H9 (cell line): Measurements from ENCODE around the gene LDB3. TPM values are rescaled to one million over a fixed set of nuclear protein-coding genes. Genes with fewer than 3 reads are reported as not detected.

Experiments
- DNase-seq: peaks from one replicate; pipeline ENCODE4 v3.0.0-alpha.2; 2017
- H2AFZ ChIP-seq: one replicate; pipeline ENCODE4 v1.6.1; 2013; ENCODE audit warnings: mild to moderate bottlenecking, low read length, control low read depth, moderate library complexity
- H2AK5ac ChIP-seq: 2 replicates; pipeline ENCODE4 v1.6.1; 2013; ENCODE audit warnings: low read length, control low read depth, mixed read lengths; ENCODE audit not compliant: insufficient read length
- H2BK120ac ChIP-seq: one replicate; pipeline ENCODE4 v1.6.1; 2013; ENCODE audit warnings: low read depth, mild to moderate bottlenecking, low read length, control low read depth, inconsistent platforms; ENCODE audit not compliant: poor library complexity, severe bottlenecking
- H2BK12ac ChIP-seq: 2 replicates; pipeline ENCODE4 v1.6.1; 2013; ENCODE audit warnings: low read length, control low read depth, mixed read lengths, low read depth; ENCODE audit not compliant: insufficient read length
- H2BK15ac ChIP-seq: 2 replicates; pipeline ENCODE4 v1.6.1; 2013; ENCODE audit warnings: low read depth, low read length, control low read depth
- H2BK20ac ChIP-seq: one replicate; pipeline ENCODE4 v1.6.1; 2013; ENCODE audit warnings: low read depth, mild to moderate bottlenecking, low read length, control low read depth, inconsistent platforms; ENCODE audit not compliant: poor library complexity, severe bottlenecking
- H2BK5ac ChIP-seq: 2 replicates; pipeline ENCODE4 v1.6.1; 2013; ENCODE audit warnings: low read length, control low read depth, mixed read lengths; ENCODE audit not compliant: insufficient read length
- H3K14ac ChIP-seq: 2 replicates; pipeline ENCODE4 v1.6.1; 2013; ENCODE audit warnings: low read length, control low read depth; ENCODE audit not compliant: insufficient read depth
- H3K18ac ChIP-seq: 2 replicates; pipeline ENCODE4 v1.6.1; 2013; ENCODE audit warnings: low read depth, mild to moderate bottlenecking, mixed read lengths, low read length, control low read depth; ENCODE audit not compliant: insufficient read length
- H3K23ac ChIP-seq: 2 replicates; pipeline ENCODE4 v1.6.1; 2013; ENCODE audit warnings: low read length, control low read depth, mixed read lengths, low read depth; ENCODE audit not compliant: insufficient read length
- H3K23me2 ChIP-seq: 2 replicates; pipeline ENCODE4 v1.6.1; 2013; ENCODE audit warnings: low read depth, mild to moderate bottlenecking, mixed read lengths, low read length, control low read depth; ENCODE audit not compliant: insufficient read length, poor library complexity, severe bottlenecking
- H3K27ac ChIP-seq: 2 replicates; pipeline ENCODE4 v1.5.1; 2013; ENCODE audit warnings: low read length, control low read depth, mixed read lengths, low read depth; ENCODE audit not compliant: insufficient read length
- H3K27me3 ChIP-seq: 2 replicates; pipeline ENCODE4 v1.6.1; 2013; ENCODE audit warnings: low read length, control low read depth, inconsistent platforms; ENCODE audit not compliant: insufficient read depth
- H3K4ac ChIP-seq: 2 replicates; pipeline ENCODE4 v1.6.1; 2013; ENCODE audit warnings: low read depth, mild to moderate bottlenecking, control low read depth, inconsistent platforms, low read length, moderate library complexity
- H3K4me1 ChIP-seq: 2 replicates; pipeline ENCODE4 v1.6.1; 2013; ENCODE audit warnings: low read length, control low read depth, inconsistent platforms; ENCODE audit not compliant: insufficient read depth
- H3K4me2 ChIP-seq: 2 replicates; pipeline ENCODE4 v1.6.1; 2013; ENCODE audit warnings: low read length, control low read depth, mixed read lengths; ENCODE audit not compliant: insufficient read length, insufficient read depth
- H3K56ac ChIP-seq: 2 replicates; pipeline ENCODE4 v1.6.1; 2013; ENCODE audit warnings: low read depth, mild to moderate bottlenecking, mixed read lengths, low read length, control low read depth; ENCODE audit not compliant: insufficient read length
- H3K79me1 ChIP-seq: 2 replicates; pipeline ENCODE4 v1.6.1; 2013; ENCODE audit warnings: low read depth, mild to moderate bottlenecking, moderate library complexity, low read length, control low read depth, inconsistent platforms; ENCODE audit not compliant: insufficient read depth, poor library complexity, severe bottlenecking
- H3K79me2 ChIP-seq: 2 replicates; pipeline ENCODE4 v1.6.1; 2013; ENCODE audit warnings: low read length, control low read depth, inconsistent platforms; ENCODE audit not compliant: insufficient read depth
- H3K9ac ChIP-seq: 2 replicates; pipeline ENCODE4 v1.6.1; 2013; ENCODE audit warnings: low read length, control low read depth, mixed read lengths; ENCODE audit not compliant: insufficient read length; ENCODE audit errors: extremely low read depth
- H3K9me3 ChIP-seq: one replicate; pipeline ENCODE4 v1.6.1; 2013; ENCODE audit warnings: low read depth, low read length, inconsistent platforms; ENCODE audit not compliant: control insufficient read depth
- H3T11ph ChIP-seq: one replicate; pipeline ENCODE4 v1.6.1; 2013; ENCODE audit warnings: mild to moderate bottlenecking, low read length, control low read depth, inconsistent platforms
- H4K20me1 ChIP-seq: one replicate; pipeline ENCODE4 v1.6.1; 2013; ENCODE audit not compliant: control insufficient read depth, insufficient read length, insufficient read depth
- H4K5ac ChIP-seq: 2 replicates; pipeline ENCODE4 v1.6.1; 2013; ENCODE audit warnings: low read depth, mild to moderate bottlenecking, mixed read lengths, low read length, control low read depth; ENCODE audit not compliant: insufficient read length
- H4K8ac ChIP-seq: replicated peaks from 2 replicates; pipeline ENCODE4 v1.6.1; 2013; ENCODE audit warnings: low read length, control low read depth, mixed read lengths, low read depth; ENCODE audit not compliant: insufficient read length
- H4K91ac ChIP-seq: 2 replicates; pipeline ENCODE4 v1.6.1; 2013; ENCODE audit warnings: low read depth, mild to moderate bottlenecking, moderate library complexity, mixed read lengths, low read length, control low read depth; ENCODE audit not compliant: insufficient read length
- H3K27ac Mint-ChIP-seq, 3 experiments: 2 replicates in 2 of 3; 3 replicates in 1 of 3; pipeline ENCODE4 v1.8.0; 2020 to 2021; ENCODE audit warnings: mixed read lengths in 3 of 3, mild to moderate bottlenecking in 1 of 3, moderate library complexity in 1 of 3
- H3K27me3 Mint-ChIP-seq: 2 replicates; pipeline ENCODE4 v1.8.0; 2021; ENCODE audit warnings: low read depth, mild to moderate bottlenecking, moderate library complexity, mixed read lengths
- H3K36me3 Mint-ChIP-seq, 3 experiments: 2 replicates in 2 of 3; 3 replicates in 1 of 3; pipeline ENCODE4 v1.8.0; 2020 to 2021; ENCODE audit warnings: low read depth in 3 of 3, mixed read lengths in 3 of 3; ENCODE audit not compliant: insufficient read depth in 1 of 3
- H3K4me1 Mint-ChIP-seq, 2 experiments: 2 replicates each; pipeline ENCODE4 v1.8.0; 2020; ENCODE audit warnings: mixed read lengths in 2 of 2
- H3K4me3 Mint-ChIP-seq, 2 experiments: 2 replicates in 1 of 2; 3 replicates in 1 of 2; pipeline ENCODE4 v1.8.0; 2020 to 2021; ENCODE audit warnings: mild to moderate bottlenecking in 2 of 2, mixed read lengths in 2 of 2, moderate library complexity in 1 of 2
- H3K9me3 Mint-ChIP-seq, 2 experiments: 2 replicates in 1 of 2; 3 replicates in 1 of 2; pipeline ENCODE4 v1.8.0; 2020; ENCODE audit warnings: mild to moderate bottlenecking in 2 of 2, mixed read lengths in 2 of 2, moderate library complexity in 1 of 2
- WGBS: extraction: QIAGEN DNeasy Blood & Tissue Kit; methylation state at CpG from one replicate; pipeline ENCODE4 v1.1.7; 2013; ENCODE audit warnings: missing lambda C conversion rate, low lambda C conversion rate, mixed read lengths; ENCODE audit not compliant: insufficient read length; ENCODE audit errors: extremely low coverage; 5-methylcytosine and 5-hydroxymethylcytosine counted together
- total RNA-seq: library from RNA; stranded (reverse); gene quantifications from 2 replicates; pipeline ENCODE4 v1.2.1, GENCODE V29; 2021
- TF ChIP-seq, protein P1 (sequence below): fragments of 200-600 bp; sonication (generic); conservative IDR thresholded peaks from 3 replicates; pipeline ENCODE4 v1.8.0; 2021; ENCODE audit warnings: antibody characterized with exemption, mild to moderate bottlenecking

LDB3 gene
- total RNA-seq, 1 experiment from 2014 or later = 0.17 TPM

GRCh38 chr10:86706401-86706841, 38.1 kb downstream of the LDB3 start:
- H3K9me3 Mint-ChIP-seq = no peaks in the 10 kb centered on the region; a peak in 2 of 5 replicates
- no peaks in the 10 kb centered on the region; the same call in 1 of the 2 replicates for H3K4me1 ChIP-seq
- H3K27ac Mint-ChIP-seq = peak overlapping the region in 1 of 3 experiments; percentile 24; a peak in 1 of 7 replicates
- no peak overlapping the region for H2BK12ac ChIP-seq
- no peak overlapping the region for H2AK5ac ChIP-seq
- H3K27ac ChIP-seq = no peak overlapping the region
- no peak overlapping the region for H3K4me3 Mint-ChIP-seq
- no peak overlapping the region for H4K91ac ChIP-seq
- no peaks in the 10 kb centered on the region for H3K36me3 Mint-ChIP-seq
- H3K9me3 ChIP-seq = no peaks in the 10 kb centered on the region
- H3K23ac ChIP-seq = no peak overlapping the region
- H3K18ac ChIP-seq = no peak overlapping the region
- H3T11ph ChIP-seq = no peak overlapping the region
- no peaks in the 10 kb centered on the region for H3K27me3 ChIP-seq
- no peaks in the 10 kb centered on the region for H4K20me1 ChIP-seq
- no peak overlapping the region for H2BK5ac ChIP-seq
- WGBS = no CpG with 5 or more reads among the region's 12 CpGs
- H2BK15ac ChIP-seq = no peak overlapping the region
- H3K4me2 ChIP-seq = no peak overlapping the region
- H3K27me3 Mint-ChIP-seq = no peaks in the 10 kb centered on the region
- no peak overlapping the region for H2AFZ ChIP-seq
- no peak overlapping the region for H4K5ac ChIP-seq
- no peaks in the 10 kb centered on the region for H3K79me1 ChIP-seq
- TF ChIP-seq, protein P1, sequence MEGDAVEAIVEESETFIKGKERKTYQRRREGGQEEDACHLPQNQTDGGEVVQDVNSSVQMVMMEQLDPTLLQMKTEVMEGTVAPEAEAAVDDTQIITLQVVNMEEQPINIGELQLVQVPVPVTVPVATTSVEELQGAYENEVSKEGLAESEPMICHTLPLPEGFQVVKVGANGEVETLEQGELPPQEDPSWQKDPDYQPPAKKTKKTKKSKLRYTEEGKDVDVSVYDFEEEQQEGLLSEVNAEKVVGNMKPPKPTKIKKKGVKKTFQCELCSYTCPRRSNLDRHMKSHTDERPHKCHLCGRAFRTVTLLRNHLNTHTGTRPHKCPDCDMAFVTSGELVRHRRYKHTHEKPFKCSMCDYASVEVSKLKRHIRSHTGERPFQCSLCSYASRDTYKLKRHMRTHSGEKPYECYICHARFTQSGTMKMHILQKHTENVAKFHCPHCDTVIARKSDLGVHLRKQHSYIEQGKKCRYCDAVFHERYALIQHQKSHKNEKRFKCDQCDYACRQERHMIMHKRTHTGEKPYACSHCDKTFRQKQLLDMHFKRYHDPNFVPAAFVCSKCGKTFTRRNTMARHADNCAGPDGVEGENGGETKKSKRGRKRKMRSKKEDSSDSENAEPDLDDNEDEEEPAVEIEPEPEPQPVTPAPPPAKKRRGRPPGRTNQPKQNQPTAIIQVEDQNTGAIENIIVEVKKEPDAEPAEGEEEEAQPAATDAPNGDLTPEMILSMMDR = no peak
- H3K4ac ChIP-seq = no peak overlapping the region
- peaks cover 35 to 36% of the 10 kb centered on the region in 2 experiments for H3K4me1 Mint-ChIP-seq
- H3K56ac ChIP-seq = no peak overlapping the region
- H2BK20ac ChIP-seq = no peak overlapping the region
- H2BK120ac ChIP-seq = no peak overlapping the region
- DNase-seq = no peak
- no peak overlapping the region for H3K14ac ChIP-seq
- H3K9ac ChIP-seq = no peak overlapping the region
- H4K8ac ChIP-seq = no peak overlapping the region
- H3K23me2 ChIP-seq = no peaks in the 10 kb centered on the region
- no peaks in the 10 kb centered on the region for H3K79me2 ChIP-seq
